H1 (cell line): Measurements from ENCODE around the gene NDUFB5. TPM values are rescaled to one million over a fixed set of nuclear protein-coding genes. Genes with fewer than 3 reads are reported as not detected.

Experiments used
- ASH2L ChIP-seq: fragments of 200-600, 300-600 bp; sonication (generic); IDR thresholded peaks from one replicate; pipeline ENCODE4 v1.7.1; 2017; ENCODE audit warnings: low read length
- CHD2 ChIP-seq: IDR thresholded peaks from 2 replicates; pipeline ENCODE4 v1.6.1; 2012; ENCODE audit warnings: low read length, improper control_type of control experiment
- CREB1 ChIP-seq: IDR thresholded peaks from 2 replicates; pipeline ENCODE4 v1.6.1; 2012; ENCODE audit warnings: inconsistent platforms
- EGR1 ChIP-seq: IDR thresholded peaks from 2 replicates; pipeline ENCODE4 v1.6.1; 2011; ENCODE audit warnings: low read depth, low read length, borderline replicate concordance
- GTF2F1 ChIP-seq: IDR thresholded peaks from 2 replicates; pipeline ENCODE4 v1.6.1; 2012; ENCODE audit warnings: low read depth, low read length, improper control_type of control experiment, borderline replicate concordance
- HDAC2 ChIP-seq, 2 experiments: fragments of 300-600 bp in 1 of 2; sonication (generic) in 1 of 2; IDR thresholded peaks; 2 replicates each; pipeline ENCODE4 v1.6.1; 2011 to 2012; ENCODE audit warnings: low read depth in 2 of 2, low read length in 2 of 2, mild to moderate bottlenecking in 2 of 2, moderate library complexity in 2 of 2, borderline replicate concordance in 1 of 2, inconsistent platforms in 1 of 2
- KDM1A ChIP-seq: fragments of 200-600, 300-600 bp; sonication (generic); IDR thresholded peaks from 2 replicates; pipeline ENCODE4 v1.7.1; 2016; ENCODE audit warnings: mild to moderate bottlenecking, low read length, borderline replicate concordance
- NANOG ChIP-seq: IDR thresholded peaks from 2 replicates; pipeline ENCODE4 v1.6.1; 2011; ENCODE audit warnings: low read length, low read depth, mild to moderate bottlenecking, inconsistent platforms; ENCODE audit not compliant: insufficient read depth, poor library complexity, severe bottlenecking
- RNF2 ChIP-seq: fragments of 200-900, 300-1000 bp; sonication (generic); IDR thresholded peaks from 2 replicates; pipeline ENCODE4 v1.7.1; 2016; ENCODE audit warnings: borderline replicate concordance, low read depth, mild to moderate bottlenecking, antibody characterized with exemption, low read length; ENCODE audit not compliant: poor library complexity, severe bottlenecking; ENCODE audit errors: missing control alignments
- RXRA ChIP-seq: IDR thresholded peaks from 2 replicates; pipeline ENCODE4 v1.6.1; 2011; ENCODE audit warnings: low read depth, mild to moderate bottlenecking, low read length, moderate library complexity; ENCODE audit not compliant: insufficient read depth
- SIN3A ChIP-seq, 2 experiments: IDR thresholded peaks in 1 of 2; conservative IDR thresholded peaks in 1 of 2; 2 replicates each; pipeline ENCODE4 v1.6.1; 2011 to 2012; ENCODE audit warnings: low read length in 2 of 2, improper control_type of control experiment in 1 of 2, low read depth in 1 of 2, mild to moderate bottlenecking in 1 of 2
- SIRT6 ChIP-seq: IDR thresholded peaks from one replicate; pipeline ENCODE4 v1.7.1; 2012; ENCODE audit warnings: low read length, inconsistent platforms
- SIX5 ChIP-seq: IDR thresholded peaks from 2 replicates; pipeline ENCODE4 v1.6.1; 2011; ENCODE audit warnings: mild to moderate bottlenecking, low read depth, low read length
- SP1 ChIP-seq: IDR thresholded peaks from 2 replicates; pipeline ENCODE4 v1.6.1; 2011; ENCODE audit warnings: low read depth, low read length
- SP4 ChIP-seq: IDR thresholded peaks from 2 replicates; pipeline ENCODE4 v1.6.1; 2012; ENCODE audit warnings: low read length, inconsistent platforms
- SRF ChIP-seq: IDR thresholded peaks from 2 replicates; pipeline ENCODE4 v1.6.1; 2011; ENCODE audit warnings: mild to moderate bottlenecking, low read depth, low read length, moderate library complexity
- TAF7 ChIP-seq: optimal IDR thresholded peaks from 2 replicates; pipeline ENCODE3; 2011; ENCODE audit warnings: low read depth, mild to moderate bottlenecking, inconsistent platforms, low read length, moderate library complexity, borderline replicate concordance
- TBP ChIP-seq: IDR thresholded peaks from 2 replicates; pipeline ENCODE4 v1.6.1; 2011; ENCODE audit warnings: low read depth, low read length, improper control_type of control experiment
- TCF12 ChIP-seq: IDR thresholded peaks from 2 replicates; pipeline ENCODE4 v1.6.1; 2011; ENCODE audit warnings: low read depth, mild to moderate bottlenecking, low read length
- TEAD4 ChIP-seq: IDR thresholded peaks from 2 replicates; pipeline ENCODE4 v1.6.1; 2012; ENCODE audit warnings: low read depth, low read length, inconsistent platforms, mixed read lengths
- polyA plus RNA-seq, 7 experiments: library from polyadenylated mRNA; depleted of rRNA in 3 of 7; stranded (reverse) in 5 of 7; unstranded in 2 of 7; fragments of >200 nt in 5 of 7; fragments of 200-250 nt in 2 of 7; gene quantifications; 1 replicate in 5 of 7; 2 replicates in 1 of 7; 4 replicates in 1 of 7; pipeline versions ENCODE4 v1.2.1 to v1.2.3, GENCODE V29; 2011 to 2013; ENCODE audit warnings: missing spikeins in 2 of 7, mixed read lengths in 2 of 7
- total RNA-seq: library from RNA; stranded (reverse); fragmentation: NEBNext Ultra II Directional; extraction: Animal tissue kit (Norgen Biotek cat#: 25700); gene quantifications from 2 replicates; pipeline ENCODE4 v1.2.1, GENCODE V29; 2021
- TF ChIP-seq, protein P1 (sequence below): IDR thresholded peaks from 2 replicates; pipeline ENCODE4 v1.6.1; 2012; ENCODE audit warnings: inconsistent platforms
- TF ChIP-seq, protein P2 (sequence below): IDR thresholded peaks from 2 replicates; pipeline ENCODE4 v1.6.1; 2012; ENCODE audit warnings: low read length, inconsistent platforms

NDUFB5 gene
- total and polyA plus RNA-seq, 2 of the 8 experiments (the other 6 are each of a cell fraction or from before 2014, with no cell fraction given), result 46.1 to 85.8 TPM

DNA sequence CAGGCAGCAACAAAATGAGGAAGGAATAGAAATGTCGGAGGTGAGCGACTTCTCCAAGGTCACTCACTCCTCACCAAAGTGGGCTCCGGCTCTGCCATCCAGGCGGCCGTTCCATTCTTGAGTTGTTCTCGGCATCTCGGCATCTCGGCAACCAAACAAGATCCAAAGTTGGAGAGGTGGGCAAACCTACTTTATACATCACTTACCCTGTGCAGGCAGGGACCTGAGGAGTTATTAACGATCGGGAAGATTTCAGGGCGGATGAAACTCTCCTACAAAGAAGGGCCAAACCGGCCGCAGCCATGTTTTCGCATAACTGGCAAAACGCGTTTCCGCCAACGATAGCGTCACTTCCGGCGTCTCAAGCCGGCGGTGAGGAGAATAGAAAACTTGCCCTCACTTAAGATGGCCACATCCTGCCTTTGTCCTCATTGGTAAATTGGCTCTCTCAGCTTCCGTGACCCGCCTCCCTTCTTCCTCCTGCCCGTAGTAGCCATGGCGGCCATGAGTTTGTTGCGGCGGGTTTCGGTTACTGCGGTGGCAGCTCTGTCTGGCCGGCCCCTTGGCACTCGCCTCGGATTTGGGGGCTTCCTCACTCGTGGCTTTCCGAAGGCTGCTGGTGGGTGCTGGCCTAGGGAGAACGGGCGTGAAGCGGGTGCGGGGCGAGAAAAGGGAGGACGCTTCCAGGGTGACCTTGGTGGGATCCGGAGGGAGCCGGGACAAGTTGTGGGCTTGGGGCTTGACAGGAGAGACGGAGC is at the start of gene NDUFB5, which contains the start of gene MRPL47 (continued):
- no peak for TF ChIP-seq TCF12
- TF ChIP-seq EGR1, result 0 out of 2 replicates have a peak, but pooled peaks have one; percentile 6
- TF ChIP-seq TBP, result peak; percentile 93
- peak; percentile 59; the same call in 1 of the 2 replicates for TF ChIP-seq GTF2F1
- TF ChIP-seq, protein P1, sequence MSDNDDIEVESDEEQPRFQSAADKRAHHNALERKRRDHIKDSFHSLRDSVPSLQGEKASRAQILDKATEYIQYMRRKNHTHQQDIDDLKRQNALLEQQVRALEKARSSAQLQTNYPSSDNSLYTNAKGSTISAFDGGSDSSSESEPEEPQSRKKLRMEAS, result 0 out of 2 replicates have a peak, but pooled peaks have one; percentile 30
- TF ChIP-seq ASH2L, result peak; percentile 89
- TF ChIP-seq KDM1A, result no peak
- TF ChIP-seq RNF2, result no peak
- peak; percentile 86 for TF ChIP-seq TAF7
- TF ChIP-seq CHD2, result peak; percentile 47; the same call in 1 of the 2 replicates
- TF ChIP-seq NANOG, result no peak
- no peak for TF ChIP-seq SIRT6
- TF ChIP-seq SP1, result peak; percentile 60; the same call in 1 of the 2 replicates
- 0 out of 2 replicates have a peak, but pooled peaks have one; percentile 53 for TF ChIP-seq TEAD4
- TF ChIP-seq SP4, result peak; percentile 82; the same call in 1 of the 2 replicates
- TF ChIP-seq SIN3A (conservative IDR thresholded peaks at IDR 0.05 in 1 of 2, IDR thresholded peaks at IDR 0.05 in 1 of 2; ENCODE audit: low read depth in 1 of 2, low read length in 2 of 2), result peak; percentile 49 to 83; a peak in 3 of 4 replicates
- TF ChIP-seq SRF, result no peak
- peak; percentile 41 for TF ChIP-seq SIX5
- peak in 1 of 2 experiments; percentile 81; a peak in 2 of 4 replicates for TF ChIP-seq HDAC2 (IDR thresholded peaks at IDR 0.05; ENCODE audit: borderline replicate concordance in 1 of 2, low read depth in 2 of 2, low read length in 2 of 2)
- TF ChIP-seq RXRA, result no peak
- TF ChIP-seq, protein P2, sequence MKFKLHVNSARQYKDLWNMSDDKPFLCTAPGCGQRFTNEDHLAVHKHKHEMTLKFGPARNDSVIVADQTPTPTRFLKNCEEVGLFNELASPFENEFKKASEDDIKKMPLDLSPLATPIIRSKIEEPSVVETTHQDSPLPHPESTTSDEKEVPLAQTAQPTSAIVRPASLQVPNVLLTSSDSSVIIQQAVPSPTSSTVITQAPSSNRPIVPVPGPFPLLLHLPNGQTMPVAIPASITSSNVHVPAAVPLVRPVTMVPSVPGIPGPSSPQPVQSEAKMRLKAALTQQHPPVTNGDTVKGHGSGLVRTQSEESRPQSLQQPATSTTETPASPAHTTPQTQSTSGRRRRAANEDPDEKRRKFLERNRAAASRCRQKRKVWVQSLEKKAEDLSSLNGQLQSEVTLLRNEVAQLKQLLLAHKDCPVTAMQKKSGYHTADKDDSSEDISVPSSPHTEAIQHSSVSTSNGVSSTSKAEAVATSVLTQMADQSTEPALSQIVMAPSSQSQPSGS, result peak; percentile 61
- TF ChIP-seq CREB1, result peak; percentile 94
